HG03342 (cell line): ENCODE measurements around the gene ANKFN1.
"Not testable (repeated sequence)": the region's sequence is repeated elsewhere in the genome, so short reads cannot be mapped to it uniquely, and the experiment has no call there.

ENCODE experiments used
- ATAC-seq: cut with Tn5 transposase; IDR thresholded peaks from one replicate; pipeline ENCODE4 v1.9.1; 2021; ENCODE audit warnings: mild to moderate bottlenecking, moderate library complexity; ENCODE audit not compliant: unreplicated experiment

The ANKFN1 gene

DNA sequence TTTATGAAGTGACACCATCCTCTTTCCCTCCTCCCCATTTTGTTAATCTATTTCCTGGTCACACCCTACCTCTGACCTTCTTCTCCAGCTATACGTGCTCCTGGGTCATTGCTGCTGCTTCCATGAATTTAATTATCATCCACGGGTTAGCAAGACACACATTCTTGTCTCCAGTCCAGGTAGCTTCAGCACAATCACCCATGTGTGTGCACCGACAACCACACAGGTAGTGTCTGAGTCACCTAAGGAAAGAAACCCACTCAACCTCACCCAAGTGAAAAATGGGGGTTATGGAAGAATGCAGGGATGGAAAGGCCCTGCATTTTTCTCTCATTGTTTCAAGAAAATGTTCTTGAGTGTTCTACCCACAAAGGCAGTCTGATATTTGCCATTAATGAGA is 135.5 kb downstream of the ANKFN1 start:
- not testable (repeated sequence) for ATAC-seq

DNA sequence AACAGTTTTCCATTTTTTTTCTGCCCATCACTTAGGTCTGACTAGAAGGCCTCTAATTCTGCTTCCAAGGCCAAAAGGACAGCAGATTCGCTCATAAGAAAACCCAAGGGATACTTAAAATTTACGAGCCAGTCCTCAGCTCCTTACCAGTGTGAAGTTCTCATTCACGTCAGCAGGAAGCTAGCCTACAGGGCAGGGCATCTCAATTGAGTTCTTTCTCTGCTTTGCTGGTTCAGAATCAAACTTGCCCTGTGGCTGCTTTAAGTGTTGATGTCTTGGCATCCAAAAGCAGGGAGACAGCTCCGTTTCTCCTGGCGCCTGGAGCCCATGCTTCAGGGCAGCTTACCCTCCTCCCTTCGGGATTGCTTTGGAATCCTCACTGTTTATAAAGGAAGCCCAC is 136.0 kb downstream of the ANKFN1 start:
- no peak for ATAC-seq

DNA sequence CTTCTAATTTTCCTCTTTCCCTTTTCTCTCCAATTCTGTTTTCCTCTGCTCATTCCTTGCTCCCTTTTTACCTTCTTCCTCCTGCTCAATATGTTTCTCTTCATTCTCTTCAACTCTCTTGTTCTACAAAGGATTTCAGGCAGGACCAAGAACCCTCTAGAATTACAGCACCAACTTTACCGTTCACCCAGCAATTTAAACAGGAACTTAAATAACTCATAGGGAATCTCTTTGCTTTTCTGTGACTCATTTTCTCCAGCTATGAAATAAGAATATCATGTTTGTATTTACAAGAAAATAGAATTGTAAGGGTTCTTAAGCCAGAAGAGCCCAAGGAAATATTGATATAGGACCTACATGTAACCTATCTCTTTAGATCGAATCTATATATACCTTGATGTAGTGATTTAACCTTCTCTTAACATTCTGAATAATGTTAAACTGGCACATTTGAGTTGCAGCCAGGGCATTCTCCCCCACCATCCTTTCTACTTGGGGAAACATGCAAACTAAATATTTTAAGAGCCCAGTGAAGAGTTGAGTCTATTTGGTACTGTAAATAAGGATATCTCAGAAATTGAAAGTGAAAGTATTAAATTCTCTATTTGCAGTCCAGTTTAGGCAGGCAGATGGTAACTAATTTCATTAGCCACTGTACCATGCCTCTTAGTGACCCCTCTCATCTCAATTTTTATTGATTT is 137.0 kb downstream of the ANKFN1 start:
- ATAC-seq: no peak

DNA sequence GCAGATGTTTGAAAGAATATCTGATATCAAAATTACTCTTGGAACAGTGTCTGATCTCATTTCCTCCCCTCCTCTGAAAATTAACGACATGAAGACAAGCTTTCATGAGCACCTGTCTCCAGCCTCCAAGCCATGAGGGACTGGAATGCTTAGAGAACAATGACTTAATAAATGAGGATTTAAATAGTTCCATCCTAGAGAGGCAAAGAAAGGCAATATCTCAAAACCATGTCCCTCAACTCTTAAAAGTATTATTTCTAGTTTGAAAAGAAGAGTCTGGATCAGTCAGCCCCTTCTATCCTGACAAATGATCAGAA is 137.5 kb downstream of the ANKFN1 start:
- ATAC-seq: no peak

DNA sequence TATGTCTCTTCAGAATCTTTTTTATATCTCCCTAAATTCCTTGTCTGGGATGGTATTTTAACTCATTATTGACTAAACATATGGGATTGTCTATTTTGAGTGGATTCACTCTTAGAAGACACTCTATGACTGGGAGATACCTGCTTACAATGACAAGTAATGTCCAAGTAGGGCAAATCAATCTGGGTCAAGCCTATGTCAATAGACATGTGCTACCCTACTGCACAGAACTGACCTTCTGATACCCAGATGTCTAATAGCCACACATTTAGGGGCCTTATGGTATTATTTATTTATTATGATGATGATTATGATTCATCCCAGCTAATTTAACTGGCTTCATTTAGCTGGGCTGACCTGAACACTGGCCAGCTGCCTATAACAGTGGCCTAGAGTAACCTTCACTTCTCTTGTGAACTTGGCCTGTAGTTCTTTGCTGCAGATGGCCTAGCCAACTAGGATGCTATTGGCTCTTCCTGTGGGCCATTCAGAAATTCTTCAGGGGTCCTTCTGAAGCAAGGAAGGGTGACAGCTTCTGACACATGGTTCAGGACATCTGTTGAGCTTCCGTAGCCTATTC is 138.0 kb downstream of the ANKFN1 start:
- ATAC-seq: no peak

DNA sequence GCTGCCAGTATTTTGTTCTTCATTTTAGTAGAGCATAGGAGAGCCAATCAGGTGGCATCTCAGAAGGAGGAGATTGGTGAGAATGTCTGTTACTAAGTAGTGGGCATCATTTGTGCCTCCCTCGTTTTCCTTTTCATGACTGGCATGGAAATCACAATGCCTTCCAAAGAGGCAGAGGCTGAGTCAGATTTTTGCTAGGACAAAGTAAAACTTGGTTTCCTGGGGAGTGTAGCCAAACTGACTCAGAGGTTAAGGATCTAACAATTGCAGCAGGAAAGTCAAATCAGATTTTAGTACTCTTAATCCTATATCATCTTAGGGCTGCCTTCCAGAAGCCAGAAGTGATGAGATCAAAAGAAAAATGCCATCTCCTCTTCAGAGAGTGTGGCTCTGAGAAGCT is 138.7 kb downstream of the ANKFN1 start:
- no peak for ATAC-seq

DNA sequence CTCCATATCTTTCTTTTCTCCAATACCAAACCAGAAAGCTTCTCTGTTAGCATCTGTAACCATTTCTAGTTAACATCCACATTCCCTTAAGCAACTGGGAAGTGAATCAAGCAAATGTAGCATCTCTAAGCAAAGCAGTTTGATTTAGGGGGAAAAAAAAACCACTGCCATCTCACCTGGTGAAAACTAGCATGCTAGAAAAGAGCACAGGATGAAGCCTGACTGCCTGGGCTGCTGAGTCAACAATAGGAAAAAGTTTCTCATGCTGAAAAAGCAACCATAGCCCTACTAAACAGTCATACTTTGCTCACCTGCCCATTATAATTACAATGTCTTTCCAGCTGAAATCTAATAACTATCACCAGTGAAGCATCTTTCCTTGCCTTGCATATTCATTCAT is 139.3 kb downstream of the ANKFN1 start:
- ATAC-seq: no peak

DNA sequence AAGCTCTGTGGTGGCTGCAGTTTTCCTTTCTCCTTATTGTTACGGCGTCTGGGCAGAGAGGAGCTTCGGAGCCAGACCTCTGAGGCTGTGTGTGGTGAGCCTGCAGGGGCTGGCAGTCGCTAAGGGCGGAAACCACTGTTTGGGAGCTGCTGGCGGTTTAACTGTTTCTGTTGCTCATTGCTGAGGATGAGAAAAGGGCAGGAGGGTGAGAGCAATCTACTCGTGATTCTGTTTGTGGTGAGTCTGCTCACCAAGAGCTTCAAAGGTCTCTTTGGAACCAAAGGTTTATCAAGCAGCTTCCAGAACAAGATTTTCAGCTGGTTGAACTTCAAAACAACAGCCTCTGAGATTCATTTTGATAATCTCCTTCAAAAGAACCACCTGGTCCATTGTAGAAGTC is 143.9 kb downstream of the ANKFN1 start:
- ATAC-seq: no peak

DNA sequence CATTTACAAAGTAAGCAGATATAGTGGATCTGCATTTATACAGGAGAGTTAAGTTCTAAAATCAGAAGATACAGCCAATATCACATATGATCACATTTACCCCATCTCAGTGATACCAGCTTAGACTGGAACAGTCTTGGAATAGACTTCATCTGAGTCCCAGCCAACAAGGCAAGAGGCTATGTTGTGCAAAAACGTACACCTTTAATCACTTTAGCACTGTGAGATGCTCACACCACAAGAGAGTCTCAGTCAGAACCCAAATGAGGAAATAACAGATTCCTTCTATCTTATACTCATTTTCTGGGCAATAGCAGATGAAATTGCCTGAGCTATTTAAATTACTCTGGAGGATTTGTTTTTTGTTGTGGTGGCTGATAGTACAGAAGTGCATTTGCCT is 145.6 kb downstream of the ANKFN1 start:
- ATAC-seq: no peak

DNA sequence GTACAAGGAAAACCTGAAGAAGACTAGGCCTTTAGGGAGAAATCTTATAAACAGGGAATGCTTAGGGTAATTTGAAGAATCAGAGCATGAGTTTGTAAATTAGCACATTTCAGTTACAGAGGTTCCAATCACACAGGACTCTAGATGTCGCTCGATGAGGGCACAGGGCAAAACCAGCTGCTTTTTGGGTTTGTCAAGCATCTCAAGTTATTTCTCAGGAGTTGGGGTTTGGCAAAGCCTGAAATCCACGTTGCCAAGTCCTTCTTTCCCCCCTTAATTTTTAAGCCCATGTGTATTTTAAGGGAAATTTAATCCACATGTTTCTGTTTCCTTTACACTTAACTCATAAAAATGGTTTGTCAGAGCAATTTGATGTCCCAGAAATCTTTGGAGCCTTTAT is 146.9 kb downstream of the ANKFN1 start:
- no peak for ATAC-seq

DNA sequence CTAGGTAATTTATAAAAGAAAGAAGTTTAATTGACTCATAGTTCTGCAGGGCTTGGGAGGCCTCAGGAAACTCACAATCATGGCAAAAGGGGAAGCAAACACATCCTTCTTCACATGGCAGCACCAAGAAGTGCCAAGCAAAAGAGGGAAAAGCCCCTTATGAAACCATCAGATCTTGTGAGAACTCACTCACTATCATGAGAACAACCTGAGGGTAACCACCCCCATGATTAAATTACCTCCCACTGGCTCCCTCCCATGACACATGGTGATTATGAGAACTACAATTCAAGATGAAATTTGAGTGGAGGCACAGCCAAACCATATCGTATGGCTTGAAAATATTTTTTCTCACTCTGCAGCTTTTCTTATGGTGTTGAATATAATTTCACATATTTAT is 151.7 kb downstream of the ANKFN1 start:
- no peak for ATAC-seq

DNA sequence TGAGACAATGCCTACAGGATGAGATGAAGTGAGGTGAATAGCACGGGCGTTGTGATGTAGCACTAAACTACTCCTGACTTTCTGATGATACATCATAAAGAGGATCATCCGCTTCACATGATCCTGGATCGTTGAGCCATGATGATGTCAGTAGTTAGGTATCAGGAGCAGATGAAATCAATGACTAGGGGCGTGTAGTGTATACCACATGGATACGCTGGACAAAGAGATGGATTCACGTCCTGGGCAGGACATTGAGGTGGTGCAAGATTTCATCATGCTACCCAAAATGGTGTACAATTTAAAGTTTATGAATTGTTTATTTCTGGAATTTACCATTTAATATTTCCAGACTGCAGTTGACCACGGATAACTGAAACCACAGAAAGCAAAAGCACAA is 156.6 kb downstream of the ANKFN1 start:
- ATAC-seq: no peak

DNA sequence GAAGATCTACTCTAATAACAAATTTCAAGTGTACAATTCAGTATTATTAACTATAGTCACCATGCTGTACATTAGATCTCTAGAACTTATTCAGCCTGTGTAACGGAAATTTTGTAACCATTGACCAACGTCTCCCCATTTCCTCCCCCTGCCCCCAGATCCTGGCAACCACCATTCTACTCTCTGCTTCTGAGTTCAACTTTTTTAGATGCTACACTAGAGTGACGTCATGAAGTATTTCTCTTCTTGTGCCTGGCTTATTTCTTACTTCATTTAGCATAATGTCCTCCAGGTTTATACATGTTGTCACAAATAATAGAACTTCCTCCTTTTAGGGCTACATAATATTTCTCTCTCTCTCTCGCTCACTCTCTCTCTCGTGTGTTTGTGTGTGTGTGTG is 157.5 kb downstream of the ANKFN1 start:
- ATAC-seq: no peak

DNA sequence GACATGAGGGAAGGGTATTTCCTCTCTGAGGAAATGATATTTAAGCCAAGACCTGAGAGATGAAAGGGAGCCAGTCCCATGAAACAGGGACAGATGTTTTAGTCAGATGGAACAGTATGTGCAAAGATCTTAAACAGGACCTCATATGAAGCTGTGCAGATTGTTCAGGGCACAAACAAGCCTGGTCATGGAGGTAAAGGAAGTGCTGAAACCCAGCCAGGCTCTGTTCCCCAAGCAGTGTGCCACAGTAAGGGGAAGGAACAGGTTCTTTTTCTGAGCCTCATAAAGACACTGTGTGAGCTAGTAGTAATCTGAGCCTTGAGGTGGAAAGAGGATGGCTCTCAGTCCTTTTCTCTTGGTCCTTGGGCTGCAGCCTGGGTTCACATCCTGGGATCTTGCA is 159.9 kb downstream of the ANKFN1 start:
- ATAC-seq: no peak

DNA sequence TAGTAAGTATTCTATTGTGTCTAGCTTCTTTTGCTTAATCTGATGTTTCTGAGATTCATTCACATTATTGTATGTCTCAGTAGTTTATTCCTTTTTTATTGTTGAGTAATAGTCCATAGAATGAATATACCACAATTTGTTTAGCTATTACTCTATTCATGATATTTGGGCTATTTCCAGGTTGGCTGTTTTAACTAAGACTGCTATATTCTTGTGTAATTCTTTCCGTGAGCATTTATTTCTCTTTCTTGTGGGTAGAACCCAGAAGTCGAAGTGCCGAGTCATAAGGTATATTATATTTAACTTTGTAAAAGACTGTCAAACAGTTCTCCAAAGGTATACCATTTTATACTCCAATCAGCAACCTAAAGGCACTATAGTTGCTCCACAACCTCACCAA is 160.8 kb downstream of the ANKFN1 start:
- no peak for ATAC-seq

DNA sequence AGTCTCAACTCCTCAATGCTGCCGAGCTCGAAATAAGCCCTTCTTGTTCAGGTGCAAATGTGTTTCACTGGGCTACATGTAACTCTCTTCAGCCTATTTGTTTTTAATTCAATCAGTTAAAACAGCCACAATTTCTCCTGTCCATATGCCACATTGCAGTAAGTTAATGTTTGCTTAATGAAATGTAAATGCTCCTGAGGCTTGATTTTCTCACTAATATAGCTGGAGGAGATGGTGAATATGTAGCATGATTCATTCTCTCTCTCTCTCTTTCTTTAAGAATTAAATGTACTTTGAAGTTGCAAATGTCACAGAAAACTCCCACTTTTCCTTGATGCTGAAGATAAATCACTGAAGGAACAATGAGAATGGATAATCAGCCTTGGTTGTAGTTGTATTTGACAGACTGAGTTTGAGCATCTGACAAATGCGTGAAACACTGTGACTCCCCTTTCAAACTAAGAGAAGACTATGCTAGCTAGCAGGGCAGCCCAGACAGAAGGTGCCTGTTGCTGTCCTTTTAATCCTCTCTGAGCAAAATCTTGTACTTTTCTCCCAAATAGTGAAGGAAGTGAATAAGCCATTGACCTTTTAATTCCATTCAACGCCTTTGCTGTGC is 161.8 kb downstream of the ANKFN1 start:
- ATAC-seq: no peak

DNA sequence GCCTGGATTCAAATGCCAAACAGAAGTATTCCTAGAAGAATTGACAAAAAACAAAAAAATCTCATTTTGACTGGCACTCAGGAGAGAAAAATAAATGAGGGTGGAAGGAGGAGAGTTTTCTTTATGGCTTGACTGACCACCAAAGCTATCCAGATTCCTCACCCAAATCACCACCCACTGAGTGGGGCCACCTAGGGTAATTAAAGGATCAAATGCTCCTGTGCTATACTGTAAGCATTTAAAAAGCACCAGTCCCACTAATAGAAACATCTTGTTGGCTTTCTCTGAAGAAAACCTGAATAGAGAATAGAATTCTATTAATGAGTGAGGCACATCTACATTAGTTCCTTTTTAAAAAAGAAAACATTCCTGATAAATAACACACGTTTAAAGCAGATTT is 163.3 kb downstream of the ANKFN1 start:
- no peak for ATAC-seq

DNA sequence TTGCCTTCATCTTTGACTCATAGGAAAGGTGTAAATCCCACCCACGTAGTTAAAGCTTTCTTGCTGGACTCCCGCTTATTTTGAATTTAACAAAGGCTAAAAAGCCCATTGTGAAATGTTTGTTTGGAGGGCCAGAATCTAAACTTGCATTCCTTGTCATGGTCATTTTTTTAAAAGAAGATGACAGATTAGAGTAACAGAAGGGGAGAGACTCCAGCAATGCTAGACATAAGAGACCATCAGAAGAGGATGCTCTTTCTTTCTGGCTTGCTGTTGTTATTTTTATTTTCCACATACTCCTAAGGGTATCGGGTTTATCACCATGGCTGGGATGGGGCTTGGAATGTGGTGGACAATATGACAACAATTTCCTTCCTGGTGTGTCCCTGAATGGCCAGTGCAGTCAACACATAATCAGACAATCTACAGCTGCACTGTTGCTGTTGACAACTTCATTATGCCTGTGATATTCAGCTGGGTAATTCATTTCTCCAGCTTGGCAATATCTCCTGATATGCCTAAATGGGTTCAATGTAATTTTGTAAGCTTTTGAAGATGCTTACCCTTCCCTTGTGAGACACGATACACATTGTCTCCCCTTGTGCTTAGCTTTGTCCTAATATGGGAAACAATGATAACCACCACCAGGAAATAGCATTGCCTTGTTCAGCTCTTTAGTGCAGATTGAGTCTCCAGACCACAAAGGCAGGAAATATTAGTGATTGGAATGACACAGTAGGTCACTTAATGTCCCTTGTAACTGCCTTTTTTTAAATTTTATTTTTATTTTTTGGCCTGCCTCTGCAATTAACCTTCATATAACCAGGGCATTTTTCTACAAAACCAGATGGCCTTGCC is 164.3 kb downstream of the ANKFN1 start:
- no peak for ATAC-seq

DNA sequence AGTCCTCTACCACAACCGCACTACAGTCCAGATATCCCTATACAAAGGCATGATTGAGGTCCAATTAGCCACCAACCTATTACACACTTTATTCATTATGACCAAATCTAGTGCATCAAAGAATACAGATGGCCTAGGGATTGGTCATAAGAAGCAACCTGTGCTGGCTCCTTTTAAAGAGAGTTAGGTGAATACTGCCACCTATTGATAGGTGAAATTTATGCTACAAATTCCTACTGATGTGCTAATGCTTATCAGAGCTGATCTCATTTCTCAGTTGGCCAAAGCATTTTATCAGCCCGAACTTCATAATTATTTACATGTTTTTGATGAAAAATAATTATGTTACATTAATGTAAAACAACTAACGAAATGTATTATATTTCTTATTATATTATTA is 166.3 kb downstream of the ANKFN1 start:
- ATAC-seq: no peak

DNA sequence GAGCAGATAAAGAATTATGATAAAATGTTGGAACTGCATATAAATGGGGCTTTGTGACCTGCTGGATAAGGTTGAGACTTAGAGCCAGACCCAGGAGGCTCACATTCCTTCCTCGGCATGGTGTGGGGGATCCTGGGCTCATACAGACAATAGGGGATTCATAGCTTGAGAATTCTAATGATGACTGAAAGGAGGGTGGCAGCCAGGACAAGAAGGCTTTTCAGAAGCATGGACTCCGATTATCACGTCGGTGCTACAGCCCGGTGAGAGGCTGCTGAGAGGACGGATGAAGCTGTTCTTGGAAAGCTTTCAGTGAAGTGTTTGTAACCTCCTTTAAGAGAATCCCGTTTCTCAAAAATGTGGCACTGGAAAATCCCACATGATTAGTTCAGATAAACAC is 167.2 kb downstream of the ANKFN1 start:
- no peak for ATAC-seq

DNA sequence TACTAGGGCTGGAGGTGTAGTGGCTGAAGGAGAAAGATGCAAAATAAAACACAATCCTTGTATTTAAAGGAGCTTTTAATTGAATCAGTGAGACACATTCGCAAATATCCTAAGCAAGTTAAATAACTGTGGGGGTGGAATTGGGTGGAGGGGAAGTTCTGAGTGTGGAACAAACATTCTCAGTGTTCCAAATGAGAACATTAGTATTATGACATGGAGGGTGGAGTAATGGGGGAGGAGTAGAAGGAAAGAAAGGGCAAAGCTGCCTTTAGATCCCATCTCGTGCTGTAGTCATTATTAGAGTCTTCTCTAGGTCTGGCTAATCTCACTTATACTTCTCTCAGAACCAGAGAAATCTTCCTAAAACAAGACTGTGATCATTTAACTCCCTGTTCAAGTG is 169.7 kb downstream of the ANKFN1 start:
- ATAC-seq: no peak

DNA sequence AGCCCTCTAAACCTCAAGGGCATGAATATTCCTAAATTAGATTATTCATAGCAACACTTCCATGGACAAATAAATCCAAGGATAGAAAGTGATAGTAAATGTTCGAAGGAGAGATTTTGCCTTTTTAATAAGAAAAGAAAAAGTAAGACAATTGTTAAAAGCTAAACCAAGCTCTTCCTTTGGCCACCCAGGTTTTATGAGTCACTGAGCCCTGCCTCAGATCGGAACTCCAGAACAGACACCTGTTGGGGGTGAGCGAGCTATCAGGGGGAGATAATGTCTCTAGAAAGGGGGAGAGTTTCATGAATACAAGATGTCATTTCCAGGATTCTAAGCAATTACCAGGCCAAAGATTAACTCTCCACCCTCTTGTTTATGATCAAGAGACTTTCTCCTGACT is 171.4 kb downstream of the ANKFN1 start:
- ATAC-seq: no peak
